Mucosa of descending colon (tissue), 3 donors: Measurements from ENCODE around the gene RNF141. TPM values are rescaled to one million over a fixed set of nuclear protein-coding genes. Genes with fewer than 3 reads are reported as not detected.

ENCODE experiments used
- ATAC-seq: fragments of 200-7000 bp; cut with Tn5 transposase; one replicate; pipeline ENCODE4 v1.9.1; 2020; ENCODE audit warnings: mild to moderate bottlenecking, moderate library complexity
- DNase-seq, 3 donors: peaks; one replicate each; pipeline ENCODE4 v3.0.0-alpha.2; 2020
- H3K36me3 ChIP-seq: fragments of 200-600 bp; one replicate; pipeline ENCODE4 v1.8.0; 2021; ENCODE audit warnings: low read depth, mild to moderate bottlenecking
- H3K4me1 ChIP-seq: fragments of 200-600 bp; one replicate; pipeline ENCODE4 v1.8.0; 2021; ENCODE audit warnings: low read depth, mild to moderate bottlenecking
- H3K4me3 ChIP-seq: fragments of 200-600 bp; one replicate; pipeline ENCODE4 v1.8.0; 2021; ENCODE audit warnings: mild to moderate bottlenecking
- H3K9me3 ChIP-seq: fragments of 200-600 bp; one replicate; pipeline ENCODE4 v1.8.0; 2021; ENCODE audit warnings: mild to moderate bottlenecking
- intact Hi-C, 2 donors: fragments of 100-400 bp; cut with DNase I in 1 of 2; cut with micrococcal nuclease in 1 of 2; formaldehyde crosslinking; loops; one replicate each; pipeline versions ENCODE4 v1.11.0 to v1.11.1; 2022; cut with DNase I, micrococcal nuclease
- total RNA-seq, 3 donors: library from RNA; stranded (reverse); fragmentation: NEBNext Ultra II Directional in 2 of 3; extraction: Animal tissue kit (Norgen Biotek cat#: 25700) in 2 of 3; gene quantifications; one replicate each; pipeline versions ENCODE4 v1.2.1 to v1.2.4, GENCODE V29; 2021 to 2023
- TF ChIP-seq, protein P1 (sequence below): fragments of 200-600 bp; IDR thresholded peaks from one replicate; pipeline ENCODE4 v1.8.0; 2022; ENCODE audit warnings: antibody characterized with exemption, mild to moderate bottlenecking
- donor health status: DM: no; HTN: no; CAD: no; lungs with moderate emphysema.
- donor health status: DM: no; HTN: no; CAD: no.
- donor health status: DM: no; HTN: yes; CAD: no.

Gene RNF141
- total RNA-seq, 3 donors from 2014 or later = 32.8 to 35.5 (median 34.7) TPM

DNA sequence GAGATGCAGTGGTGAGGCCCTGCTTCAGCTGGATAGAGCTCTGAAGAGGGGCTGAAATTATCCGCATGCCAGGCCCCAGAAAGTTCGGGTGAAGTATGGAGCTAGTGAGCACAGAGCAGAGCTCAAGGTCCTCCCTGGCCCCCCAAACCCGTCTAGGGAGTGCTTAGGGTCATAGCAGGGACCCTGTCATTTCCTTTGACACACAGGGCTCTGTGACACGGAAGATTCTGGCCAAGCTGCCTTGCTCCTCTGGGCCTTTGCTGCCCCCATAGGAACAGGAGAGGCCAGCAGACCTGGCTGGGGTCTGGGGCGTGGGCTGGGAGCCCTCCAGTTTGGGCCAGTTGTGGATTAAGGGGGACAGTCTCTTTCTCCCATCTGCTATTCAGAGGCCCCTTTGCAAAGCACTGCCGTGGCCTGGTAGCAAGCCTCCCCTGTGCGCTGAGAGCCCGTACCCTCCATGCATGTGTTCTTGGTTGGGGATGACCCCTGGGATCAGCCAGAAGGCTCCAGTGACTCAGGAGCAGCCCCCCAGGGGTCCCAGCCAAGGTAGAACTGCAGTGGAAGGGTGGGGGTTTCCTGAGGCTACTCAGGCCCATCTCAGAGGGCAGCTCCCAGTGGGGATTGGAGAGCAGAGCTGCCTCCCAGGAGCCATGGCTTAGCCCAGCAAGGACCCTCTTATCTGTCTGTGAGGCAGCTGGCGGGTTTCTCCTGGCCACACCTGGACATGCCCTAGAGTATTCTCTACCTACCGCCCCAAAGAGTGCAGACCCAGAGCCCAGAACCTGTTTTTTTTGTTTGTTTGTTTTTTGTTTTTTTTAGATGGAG, 42.3 kb downstream of the RNF141 start:
- no peaks in the 10 kb centered on the region for H3K36me3 ChIP-seq
- H3K9me3 ChIP-seq = no peaks in the 10 kb centered on the region
- TF ChIP-seq, protein P1, sequence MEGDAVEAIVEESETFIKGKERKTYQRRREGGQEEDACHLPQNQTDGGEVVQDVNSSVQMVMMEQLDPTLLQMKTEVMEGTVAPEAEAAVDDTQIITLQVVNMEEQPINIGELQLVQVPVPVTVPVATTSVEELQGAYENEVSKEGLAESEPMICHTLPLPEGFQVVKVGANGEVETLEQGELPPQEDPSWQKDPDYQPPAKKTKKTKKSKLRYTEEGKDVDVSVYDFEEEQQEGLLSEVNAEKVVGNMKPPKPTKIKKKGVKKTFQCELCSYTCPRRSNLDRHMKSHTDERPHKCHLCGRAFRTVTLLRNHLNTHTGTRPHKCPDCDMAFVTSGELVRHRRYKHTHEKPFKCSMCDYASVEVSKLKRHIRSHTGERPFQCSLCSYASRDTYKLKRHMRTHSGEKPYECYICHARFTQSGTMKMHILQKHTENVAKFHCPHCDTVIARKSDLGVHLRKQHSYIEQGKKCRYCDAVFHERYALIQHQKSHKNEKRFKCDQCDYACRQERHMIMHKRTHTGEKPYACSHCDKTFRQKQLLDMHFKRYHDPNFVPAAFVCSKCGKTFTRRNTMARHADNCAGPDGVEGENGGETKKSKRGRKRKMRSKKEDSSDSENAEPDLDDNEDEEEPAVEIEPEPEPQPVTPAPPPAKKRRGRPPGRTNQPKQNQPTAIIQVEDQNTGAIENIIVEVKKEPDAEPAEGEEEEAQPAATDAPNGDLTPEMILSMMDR = no peak
- ATAC-seq = no peak
- no peaks in the 10 kb centered on the region for H3K4me1 ChIP-seq
- intact Hi-C loops = no loop called here
- no peak overlapping the region for H3K4me3 ChIP-seq
- no peak for DNase-seq

DNA sequence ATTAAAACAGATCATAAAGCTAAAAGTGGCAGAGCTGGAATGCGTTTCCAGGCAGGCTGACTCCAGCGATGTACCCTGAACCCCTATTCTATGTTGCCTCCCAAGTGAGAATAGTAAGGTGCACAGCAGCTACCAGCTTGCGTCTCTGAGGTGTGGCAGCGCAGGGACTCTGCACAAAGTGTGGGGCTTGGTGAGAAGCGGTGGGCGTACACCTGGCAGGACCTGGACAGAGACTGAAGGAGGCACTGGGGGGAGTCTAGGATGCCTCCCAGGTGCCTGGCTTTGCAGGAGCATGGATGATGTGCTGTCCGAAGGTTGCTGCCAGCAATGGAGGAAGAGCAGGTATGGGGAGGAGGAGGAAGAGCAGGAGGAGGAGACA, 43.0 kb downstream of the RNF141 start:
- TF ChIP-seq, protein P1 = no peak
- Histone ChIP-seq H3K9me3 (no peaks in the 10 kb centered on the region), H3K4me1 (no peaks in the 10 kb centered on the region), H3K36me3 (no peaks in the 10 kb centered on the region), H3K4me3 (no peak overlapping the region)
- ATAC-seq (no peak), DNase-seq (no peak)
- intact Hi-C loops = no loop called here

DNA sequence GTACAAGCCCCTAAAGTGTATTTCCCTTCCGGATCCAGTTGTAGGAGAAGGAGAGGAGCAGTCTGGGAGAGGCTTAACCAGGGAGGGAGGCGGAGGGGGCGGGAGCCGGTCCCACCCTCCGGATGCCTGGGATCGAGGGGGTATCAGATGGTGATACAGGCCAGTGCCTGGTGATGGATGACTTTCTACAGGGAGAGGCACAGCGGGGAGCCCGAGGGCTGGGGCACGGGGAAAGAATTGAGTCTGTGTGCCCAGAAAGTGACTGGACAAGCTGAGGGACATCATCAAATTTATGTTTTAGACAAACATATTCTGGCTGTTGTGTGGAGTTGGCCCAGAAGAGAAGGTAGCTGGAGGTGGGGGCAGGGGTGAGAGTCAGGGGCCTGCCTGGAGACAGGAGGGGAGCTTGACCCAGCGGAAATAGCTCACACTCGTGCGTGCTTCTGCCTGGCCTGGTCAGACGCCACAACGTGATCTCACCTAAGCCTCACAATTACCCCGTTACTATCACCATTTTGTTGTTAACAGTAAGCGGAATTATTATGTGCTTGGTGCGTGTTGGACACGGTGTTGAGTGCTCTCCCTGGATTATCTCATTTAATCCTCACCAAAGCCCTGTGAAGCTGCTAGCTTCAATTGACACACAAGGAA, 43.5 kb downstream of the RNF141 start:
- ATAC-seq (no peak), DNase-seq (no peak)
- Histone ChIP-seq H3K4me3 (no peak overlapping the region), H3K9me3 (no peaks in the 10 kb centered on the region), H3K36me3 (no peaks in the 10 kb centered on the region), H3K4me1 (no peaks in the 10 kb centered on the region)
- intact Hi-C loops = no loop called here
- TF ChIP-seq, protein P1 = no peak

DNA sequence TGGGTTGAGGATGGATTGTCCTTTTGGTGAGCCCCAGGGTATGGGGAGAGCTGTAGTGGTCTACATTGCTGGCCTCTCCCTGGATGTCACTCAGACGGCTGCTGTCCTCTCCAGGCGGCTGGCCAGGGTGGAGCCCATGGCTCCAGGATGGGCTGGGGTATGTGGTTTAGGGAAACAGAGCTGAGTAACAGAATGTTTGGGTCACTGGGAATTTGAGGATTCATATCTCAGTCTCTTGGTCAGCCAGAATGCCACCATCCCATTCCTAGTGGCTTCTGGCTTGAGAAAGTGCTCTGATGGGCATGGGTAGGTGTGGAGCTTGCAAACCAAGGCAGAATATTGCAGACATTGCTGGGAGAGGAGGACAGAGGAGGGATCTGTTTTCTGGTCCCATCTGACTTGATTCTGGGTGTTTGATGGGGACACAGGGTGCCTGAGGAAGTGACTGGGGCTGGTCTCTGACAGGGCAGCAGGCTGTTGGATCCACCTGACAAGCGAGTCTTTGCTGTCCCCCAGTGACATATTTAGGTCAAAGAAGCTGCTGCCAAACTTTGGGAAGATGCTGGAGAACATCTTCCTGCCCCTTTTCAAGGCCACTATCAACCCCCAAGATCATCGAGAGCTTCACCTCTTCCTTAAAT, 44.6 kb downstream of the RNF141 start:
- ATAC-seq (no peak), DNase-seq (no peak)
- Histone ChIP-seq H3K36me3 (no peaks in the 10 kb centered on the region), H3K9me3 (no peaks in the 10 kb centered on the region), H3K4me3 (no peak overlapping the region), H3K4me1 (no peaks in the 10 kb centered on the region)
- TF ChIP-seq, protein P1 = no peak
- intact Hi-C loops = no loop called here

GRCh38 chr11:10495464-10495786, 45.6 kb downstream of the RNF141 start:
- H3K36me3 ChIP-seq = no peaks in the 10 kb centered on the region
- H3K4me1 ChIP-seq = no peaks in the 10 kb centered on the region
- no peaks in the 10 kb centered on the region for H3K9me3 ChIP-seq
- TF ChIP-seq, protein P1 = no peak
- DNase-seq = no peak
- no peak for ATAC-seq
- intact Hi-C loops = no loop called here
- no peak overlapping the region for H3K4me3 ChIP-seq
